ENCODE measurements around the gene KRT6B.

GRCh38 chr12:52407918-52408317, 44.0 kb downstream of the KRT6B start:
- TF ChIP-seq CTCF (IDR thresholded peaks at IDR 0.05) (no peak), EP300 (IDR thresholded peaks at IDR 0.05) (no peak), POLR2A (IDR thresholded peaks at IDR 0.05) (no peak)

Data from ovary (tissue), 3 donors.